ENCODE data around the gene NFKBIE.
A peak's percentile ranks its signal among the peaks of the same experiment; 100 is the strongest.

The NFKBIE gene

DNA sequence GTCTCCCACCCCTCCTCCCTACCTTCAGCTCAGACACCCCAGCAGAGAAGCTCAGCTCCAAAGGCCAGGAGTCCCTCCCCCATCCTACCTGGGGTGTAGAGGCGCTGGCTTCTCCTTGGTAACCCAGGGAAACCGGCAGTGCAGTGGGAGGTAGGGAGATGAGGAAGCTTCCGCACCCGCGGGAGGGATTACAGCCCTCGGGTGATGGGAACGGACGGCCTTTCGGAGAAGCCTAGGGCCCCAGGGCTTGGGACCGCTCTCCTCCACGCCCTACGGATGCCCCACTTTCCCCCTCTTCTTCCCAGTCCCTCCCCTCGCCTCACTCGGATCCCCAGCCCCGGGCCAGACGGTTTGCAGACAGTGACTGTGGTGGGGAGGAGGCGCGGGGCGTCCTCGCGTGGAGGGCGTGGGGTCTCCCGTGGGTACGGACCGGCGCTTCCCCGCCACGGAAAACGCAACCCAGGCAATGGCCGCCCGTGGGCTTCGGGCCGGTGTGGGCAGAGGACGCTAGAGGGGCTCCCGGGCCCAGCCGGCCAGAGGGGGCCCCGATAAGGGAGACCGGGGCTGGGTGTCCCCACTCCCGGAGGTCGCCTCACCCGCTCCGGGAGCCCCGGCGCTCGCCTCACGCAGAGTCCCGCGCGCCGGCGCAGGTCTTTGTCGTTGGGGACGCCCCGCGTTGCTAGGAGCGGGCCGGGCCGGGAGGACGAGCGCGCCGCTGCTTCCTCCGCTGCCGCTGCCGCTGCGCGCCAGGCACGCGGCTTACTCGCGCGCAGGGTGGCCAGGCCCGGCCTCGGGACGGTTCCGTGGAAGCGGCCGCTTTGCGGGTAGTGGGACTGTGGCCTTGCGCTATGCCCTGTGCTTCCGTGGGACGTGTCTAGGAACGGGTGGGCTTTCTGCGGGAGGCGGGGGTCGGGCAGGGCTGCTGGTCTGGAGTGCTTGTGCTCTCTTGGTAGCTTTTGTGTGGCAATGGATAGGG is 32.0 kb upstream of the NFKBIE start:
- DNase-seq, result peak; percentile 60

GRCh38 chr6:44294832-44295791 is 29.8 kb upstream of the NFKBIE start:
- no peak for DNase-seq

DNA sequence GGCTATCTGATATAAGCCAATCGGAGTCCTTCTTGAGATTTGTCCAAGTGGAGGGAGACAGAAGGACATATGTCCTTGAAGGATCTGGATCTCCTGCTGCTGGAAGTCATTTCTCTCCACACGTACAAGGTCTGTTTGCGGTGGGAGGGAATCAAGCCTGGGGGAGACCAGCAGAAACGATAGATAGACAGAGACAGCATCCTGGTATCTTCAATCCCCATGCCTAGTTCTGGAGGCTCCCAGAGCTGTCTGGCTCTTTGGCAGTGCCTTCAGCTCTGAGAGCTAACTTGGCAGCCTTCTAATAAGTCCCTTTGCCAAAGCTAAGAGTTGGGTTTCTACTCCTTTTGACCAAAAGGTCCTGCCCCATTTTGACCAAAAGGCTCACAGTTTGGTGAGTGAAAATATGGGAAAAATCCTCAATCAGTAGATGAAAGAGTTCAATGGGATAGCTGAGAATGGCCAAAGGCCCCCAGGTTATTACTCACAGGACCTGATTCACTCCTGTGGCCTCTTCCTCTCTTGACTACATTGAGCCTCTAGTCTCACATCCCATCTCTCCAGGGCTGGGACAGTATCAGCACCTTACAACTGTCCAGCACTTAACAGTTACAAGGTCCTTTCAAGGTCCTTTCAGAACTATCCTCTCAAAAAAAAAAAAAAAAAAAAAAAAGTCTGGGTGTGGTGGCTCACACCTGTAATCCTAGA is 27.5 kb upstream of the NFKBIE start:
- DNase-seq, result no peak

DNA sequence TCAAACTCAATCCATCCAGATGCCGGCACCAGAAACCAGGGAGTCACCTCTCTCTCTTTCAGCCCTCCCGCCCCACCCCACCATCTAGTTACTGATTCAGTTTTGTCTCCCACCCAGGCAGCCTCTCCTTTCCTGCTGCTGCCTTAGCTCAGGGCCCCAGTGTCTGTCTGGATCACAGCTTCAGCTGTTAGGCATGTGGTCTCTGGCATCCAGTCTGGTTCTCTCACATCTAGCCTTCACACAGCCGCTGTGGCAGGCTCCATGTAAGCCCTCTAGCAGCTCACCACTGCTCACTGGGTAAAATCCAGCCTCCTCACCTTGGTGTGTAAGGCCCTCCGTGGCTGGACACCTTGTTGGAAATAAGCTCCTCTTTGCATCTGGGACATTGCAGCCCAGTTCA is 26.5 kb upstream of the NFKBIE start:
- peak; percentile 33 for DNase-seq

- peak; percentile 69 for DNase-seq
Observed at GRCh38 chr6:44289726-44290260, 24.4 kb upstream of the NFKBIE start.

DNA sequence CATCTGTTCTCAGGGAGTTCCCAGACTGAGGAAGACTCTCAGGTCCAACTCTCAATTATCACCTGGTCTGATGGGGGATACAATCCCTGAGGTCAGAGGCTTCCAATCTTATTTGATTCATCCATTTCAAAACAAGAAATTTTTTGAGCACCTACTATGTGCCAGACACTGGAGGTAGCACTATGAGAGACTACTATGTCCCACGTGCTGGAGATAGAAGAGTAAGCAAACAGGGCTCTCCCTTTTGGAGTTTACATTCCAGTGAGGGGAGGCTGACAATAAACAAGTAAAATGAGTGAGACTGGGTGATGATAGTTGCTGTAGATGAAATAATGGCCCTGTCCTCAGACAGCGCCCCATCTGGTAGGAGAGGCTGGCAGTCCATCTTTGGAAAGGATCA is 21.4 kb upstream of the NFKBIE start:
- DNase-seq, result no peak

GRCh38 chr6:44286285-44286565 is 20.9 kb upstream of the NFKBIE start:
- DNase-seq, result no peak

- DNase-seq, result no peak
Observed at GRCh38 chr6:44285552-44286284, 20.4 kb upstream of the NFKBIE start.

DNA sequence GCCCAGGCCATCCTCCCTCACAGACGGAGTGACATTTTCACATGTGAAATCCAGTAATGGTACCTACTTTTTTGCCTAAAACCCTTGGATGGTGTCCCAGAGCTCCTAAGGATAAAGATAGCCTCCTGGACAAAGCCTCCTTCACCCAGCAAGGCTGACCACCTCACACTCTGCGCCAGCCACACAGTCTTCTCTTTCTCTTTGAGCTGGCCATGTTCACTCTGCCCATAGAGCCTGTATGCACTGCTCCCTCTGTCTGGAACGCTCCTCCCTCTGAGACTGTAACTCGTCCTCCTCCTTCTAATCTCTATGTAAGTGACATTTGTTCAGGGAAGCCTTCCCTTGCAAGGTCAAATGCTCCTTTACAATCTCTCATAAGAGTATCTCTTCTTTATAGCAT is 19.5 kb upstream of the NFKBIE start:
- no peak for DNase-seq

GRCh38 chr6:44284121-44284520 is 18.8 kb upstream of the NFKBIE start:
- no peak for DNase-seq

DNA sequence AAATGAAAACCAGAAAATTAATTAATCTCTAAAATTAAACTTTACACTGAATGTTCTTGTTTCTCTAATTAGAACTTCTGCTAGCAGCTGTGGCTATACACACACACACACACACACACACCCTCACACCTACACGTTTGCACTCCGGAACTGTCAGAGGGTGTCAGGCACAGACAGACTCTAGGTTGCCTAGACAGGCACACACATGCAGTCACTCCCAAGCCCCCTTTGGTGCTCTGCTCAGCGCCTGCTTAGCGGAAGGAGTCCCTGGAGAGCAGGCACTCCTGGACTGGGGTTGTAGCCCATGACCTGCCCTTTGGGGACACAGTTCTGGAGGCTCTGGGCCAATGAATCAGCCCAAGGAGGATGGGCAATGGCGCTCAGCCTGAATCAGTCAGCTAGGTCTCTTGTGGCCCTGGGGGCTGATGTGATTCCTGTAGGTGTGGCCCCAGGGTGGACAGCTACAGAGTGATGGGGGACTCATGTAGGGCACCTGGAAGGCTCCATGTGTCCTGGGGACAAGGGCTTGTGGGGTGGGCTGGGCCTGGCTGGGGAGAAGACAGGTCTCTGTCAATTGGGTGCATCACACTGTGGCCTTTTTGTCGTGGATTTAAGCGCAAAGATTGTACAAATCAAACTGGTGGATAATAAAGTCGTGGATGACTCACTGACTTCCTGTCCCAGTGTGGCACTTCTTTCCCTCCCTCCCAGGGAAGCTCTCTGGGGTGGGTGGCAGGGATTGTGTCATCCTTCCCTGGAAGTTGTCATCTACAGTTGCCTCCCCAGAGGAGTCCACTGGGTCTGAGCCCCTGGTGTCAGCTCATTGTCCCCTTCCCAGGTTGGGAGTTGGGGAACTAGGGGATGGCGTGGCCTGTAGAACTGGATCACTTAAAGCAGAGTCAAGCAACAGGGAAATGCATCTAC is 13.7 kb upstream of the NFKBIE start:
- no peak for DNase-seq

- DNase-seq, result no peak
Observed at GRCh38 chr6:44278315-44278714, 13.0 kb upstream of the NFKBIE start.

DNA sequence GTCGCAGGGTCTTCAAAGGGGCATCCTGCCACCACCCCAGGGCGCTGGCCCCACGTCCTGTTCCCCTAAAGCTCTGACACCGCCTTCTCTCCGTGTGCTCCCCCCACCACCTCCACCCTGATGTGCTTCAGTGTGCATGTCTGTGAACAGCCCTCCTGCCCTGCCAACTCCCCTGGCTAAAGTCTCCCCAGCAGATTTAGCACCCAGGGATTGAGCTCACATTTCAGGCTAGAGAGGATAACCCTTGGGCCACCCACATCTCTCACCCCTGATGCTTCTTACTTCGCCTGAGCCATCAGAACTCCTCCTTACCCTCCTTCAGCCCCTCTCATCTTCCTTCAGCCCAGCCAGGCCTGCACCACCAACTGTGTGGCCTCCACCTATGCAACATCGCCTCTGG is 12.4 kb upstream of the NFKBIE start:
- no peak for DNase-seq

DNA sequence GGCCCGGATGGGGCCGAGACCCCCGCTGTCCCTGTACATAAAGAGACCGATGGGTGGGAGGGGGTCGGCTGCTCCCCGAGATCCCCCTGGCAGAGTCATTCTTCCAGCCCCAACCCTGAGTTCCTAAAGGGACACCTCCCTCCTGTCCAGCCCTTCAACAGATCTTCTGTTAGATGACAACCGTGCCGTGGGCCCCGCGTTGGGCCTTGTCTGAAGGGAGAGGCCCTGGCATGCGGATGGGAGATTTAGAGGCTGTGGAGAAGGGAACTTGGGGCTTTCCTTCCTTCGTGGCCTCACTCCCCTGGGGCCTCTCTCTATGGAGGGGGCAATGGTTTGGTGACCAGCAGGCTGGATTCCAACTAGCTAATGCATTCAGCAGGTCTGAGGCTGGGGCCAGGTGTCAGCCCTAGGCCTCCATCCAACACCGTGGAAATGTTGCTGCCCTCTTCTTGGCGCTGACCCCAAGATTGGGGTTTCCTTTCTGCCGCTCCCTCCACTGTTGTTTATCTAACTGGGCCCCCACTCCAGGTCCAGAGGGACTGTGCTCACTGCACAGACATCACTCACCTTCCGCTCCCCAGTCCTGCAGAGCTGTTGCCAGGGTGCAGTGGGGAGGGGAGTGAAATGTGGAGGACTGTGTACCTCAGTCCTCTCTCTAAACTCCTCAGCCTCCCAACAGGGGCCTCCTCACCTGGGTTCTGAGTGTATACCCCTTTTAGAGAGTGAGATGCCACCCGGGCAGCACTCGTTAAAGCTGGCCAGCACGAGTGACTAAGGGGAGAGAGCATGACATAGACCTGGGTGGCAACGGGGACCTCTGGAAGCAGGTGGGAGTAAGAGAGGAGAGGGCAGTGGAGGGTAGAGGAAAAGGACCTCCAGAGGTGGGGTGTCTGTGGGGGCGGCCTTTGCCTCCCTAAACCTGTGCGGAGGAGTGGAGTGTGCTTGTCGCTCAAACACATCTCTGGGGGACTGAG is 11.6 kb upstream of the NFKBIE start:
- no peak for DNase-seq

DNA sequence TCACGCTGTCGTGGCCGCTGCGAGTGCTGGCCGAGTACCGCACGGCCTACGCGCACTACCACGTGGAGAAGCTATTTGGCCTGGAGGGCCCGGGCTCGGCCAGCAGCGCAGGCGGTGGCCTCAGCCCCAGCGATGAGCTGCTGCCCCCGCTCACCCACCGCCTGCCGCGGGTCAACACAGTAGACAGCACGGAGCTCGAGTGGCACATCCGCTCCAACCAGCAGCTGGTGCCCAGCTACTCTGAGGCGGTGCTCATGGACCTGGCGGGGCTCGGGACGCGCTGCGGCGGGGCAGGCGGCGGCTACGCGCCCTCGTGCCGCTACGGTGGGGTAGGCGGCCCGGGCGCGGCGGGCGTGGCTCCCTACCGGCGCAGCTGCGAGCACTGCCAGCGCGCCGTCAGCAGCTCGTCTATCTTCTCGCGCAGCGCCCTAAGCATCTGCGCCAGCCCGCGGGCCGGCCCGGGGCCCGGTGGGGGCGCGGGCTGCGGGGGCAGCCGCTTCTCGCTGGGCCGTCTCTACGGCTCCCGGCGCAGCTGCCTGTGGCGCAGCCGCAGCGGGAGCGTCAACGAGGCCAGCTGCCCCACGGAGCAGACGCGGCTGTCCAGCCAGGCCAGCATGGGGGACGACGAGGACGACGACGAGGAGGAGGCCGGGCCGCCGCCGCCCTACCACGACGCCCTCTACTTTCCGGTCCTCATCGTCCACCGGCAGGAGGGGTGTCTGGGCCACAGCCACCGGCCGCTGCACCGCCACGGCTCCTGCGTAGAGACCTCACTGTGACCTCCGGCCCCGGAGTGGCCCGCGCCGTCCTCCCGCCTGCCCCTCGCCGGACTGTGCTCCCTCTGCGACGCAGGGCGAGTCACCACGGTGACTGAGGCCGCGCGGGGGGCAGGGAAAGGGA is 10.6 kb upstream of the NFKBIE start:
- no peak for DNase-seq

GRCh38 chr6:44275271-44275748 is 10.0 kb upstream of the NFKBIE start:
- no peak for DNase-seq

GRCh38 chr6:44273617-44274016 is 8.3 kb upstream of the NFKBIE start:
- DNase-seq, result no peak

GRCh38 chr6:44272999-44273566 is 7.7 kb upstream of the NFKBIE start:
- no peak for DNase-seq

Data from NCI-H82 (cell line).